DOHH2 (cell line): ENCODE measurements around the gene TTC33.

Source experiments
- H3F3A ChIP-seq: fragments of 200-600 bp; sonication (generic), shearing (Covaris generic); 2 replicates; pipeline ENCODE4 v1.6.0; 2016; ENCODE audit warnings: antibody characterized with exemption, mild to moderate bottlenecking; ENCODE audit not compliant: control insufficient read depth, insufficient read depth
- H3K27ac ChIP-seq: fragments of 200-600 bp; sonication (generic); 2 replicates; pipeline ENCODE4 v1.5.1; 2014; ENCODE audit warnings: low read depth, mild to moderate bottlenecking, low read length, moderate library complexity
- H3K27me3 ChIP-seq: fragments of 200-600 bp; sonication (generic); 2 replicates; pipeline ENCODE4 v1.6.1; 2014; ENCODE audit warnings: mild to moderate bottlenecking, low read length, mixed read lengths; ENCODE audit not compliant: control insufficient read depth
- H3K36me3 ChIP-seq: fragments of 200-600 bp; sonication (generic); 2 replicates; pipeline ENCODE4 v1.6.1; 2014; ENCODE audit warnings: mild to moderate bottlenecking, low read length, moderate library complexity, mixed read lengths; ENCODE audit not compliant: control insufficient read depth
- H3K4me1 ChIP-seq: fragments of 200-600 bp; sonication (generic); 2 replicates; pipeline ENCODE4 v1.6.1; 2014; ENCODE audit warnings: mild to moderate bottlenecking, low read length, mixed read lengths; ENCODE audit not compliant: control insufficient read depth
- H3K4me2 ChIP-seq: fragments of 200-600 bp; sonication (generic); 2 replicates; pipeline ENCODE4 v1.6.0; 2014; ENCODE audit warnings: mild to moderate bottlenecking, low read length, moderate library complexity
- H3K4me3 ChIP-seq: fragments of 200-600 bp; sonication (generic); 2 replicates; pipeline ENCODE4 v1.5.1; 2014; ENCODE audit warnings: mild to moderate bottlenecking, low read length, mixed read lengths
- H3K79me2 ChIP-seq: fragments of 200-600 bp; sonication (generic); 2 replicates; pipeline ENCODE4 v1.6.1; 2014; ENCODE audit warnings: mild to moderate bottlenecking, low read length, mixed read lengths; ENCODE audit not compliant: control insufficient read depth
- H3K9me2 ChIP-seq: fragments of 200-600 bp; sonication (generic); replicated peaks from 2 replicates; pipeline ENCODE4 v1.6.1; 2014; ENCODE audit warnings: mild to moderate bottlenecking, low read length, mixed read lengths; ENCODE audit not compliant: control insufficient read depth
- H3K9me3 ChIP-seq: fragments of 200-600 bp; sonication (generic); 2 replicates; pipeline ENCODE4 v1.6.1; 2014; ENCODE audit warnings: antibody characterized with exemption, low read length, mixed read lengths; ENCODE audit not compliant: control insufficient read depth, insufficient read depth
- H4K20me1 ChIP-seq: fragments of 200-600 bp; sonication (generic); 2 replicates; pipeline ENCODE4 v1.6.0; 2014; ENCODE audit warnings: low read depth, mild to moderate bottlenecking, antibody characterized with exemption, low read length, moderate library complexity; ENCODE audit not compliant: control insufficient read depth, insufficient read depth
- EZH2phosphoT487 ChIP-seq: fragments of 200-600 bp; sonication (generic); IDR thresholded peaks from 2 replicates; pipeline ENCODE4 v1.6.1; 2017; ENCODE audit warnings: borderline replicate concordance, mild to moderate bottlenecking, antibody characterized with exemption, low read length, moderate library complexity, mixed read lengths
- TF ChIP-seq, protein P1 (sequence below): fragments of 200-600 bp; sonication (generic); IDR thresholded peaks from one replicate; pipeline ENCODE4 v1.5.1; 2014; ENCODE audit warnings: antibody characterized with exemption, mild to moderate bottlenecking, low read depth, low read length; ENCODE audit not compliant: poor library complexity, severe bottlenecking

Gene TTC33

DNA sequence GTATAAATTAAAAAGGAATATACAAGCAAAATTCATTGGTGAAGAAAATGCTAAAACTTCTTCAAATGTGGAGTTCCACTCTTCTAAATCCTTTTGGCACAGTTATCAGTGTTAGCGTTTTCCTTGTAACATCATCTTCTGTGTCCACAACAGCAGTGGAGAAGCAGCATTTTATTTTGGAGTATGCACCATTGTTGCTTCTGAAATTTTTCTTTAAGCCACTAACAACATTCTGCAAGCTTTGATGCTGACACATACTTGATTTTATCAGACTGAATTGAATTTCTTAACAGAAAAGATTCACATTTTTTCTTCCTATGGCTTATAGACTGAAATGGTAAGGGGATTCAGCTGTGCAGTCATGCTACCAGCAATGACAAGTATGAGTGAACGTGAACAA is 136.8 kb downstream of the TTC33 start:
- H3K27ac ChIP-seq: no peak overlapping the region

DNA sequence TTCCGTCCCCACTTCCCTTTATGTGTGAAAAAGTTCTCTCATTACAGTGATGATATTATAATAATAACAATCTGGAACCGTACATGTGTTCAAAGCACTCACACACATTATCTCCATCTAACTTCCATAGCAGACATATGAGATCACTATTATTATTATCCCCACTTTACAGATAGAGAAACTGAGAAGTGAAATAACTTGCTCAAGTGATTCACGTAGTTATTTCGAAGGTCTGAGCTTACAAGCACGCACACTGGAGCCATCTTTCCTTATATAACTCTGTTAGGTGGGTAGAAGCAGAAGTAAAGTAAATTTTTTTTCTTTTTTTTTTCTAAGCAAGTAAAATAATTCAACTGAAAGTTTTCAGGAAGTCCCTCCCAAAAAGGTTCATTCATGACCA is 139.0 kb downstream of the TTC33 start:
- Histone ChIP-seq H3K4me3 (no peak overlapping the region), H3K4me1 (peaks cover 38% of the 10 kb centered on the region), H3K36me3 (no peaks in the 10 kb centered on the region), H3F3A (no peaks in the 10 kb centered on the region), H3K27ac (no peak overlapping the region), H3K79me2 (no peaks in the 10 kb centered on the region), H3K4me2 (peak overlapping the region; percentile 12), H3K9me3 (no peaks in the 10 kb centered on the region), H3K27me3 (no peaks in the 10 kb centered on the region), H3K9me2 (no peaks in the 10 kb centered on the region), H4K20me1 (no peaks in the 10 kb centered on the region)
- TF ChIP-seq EZH2phosphoT487: no peak
- TF ChIP-seq, protein P1, sequence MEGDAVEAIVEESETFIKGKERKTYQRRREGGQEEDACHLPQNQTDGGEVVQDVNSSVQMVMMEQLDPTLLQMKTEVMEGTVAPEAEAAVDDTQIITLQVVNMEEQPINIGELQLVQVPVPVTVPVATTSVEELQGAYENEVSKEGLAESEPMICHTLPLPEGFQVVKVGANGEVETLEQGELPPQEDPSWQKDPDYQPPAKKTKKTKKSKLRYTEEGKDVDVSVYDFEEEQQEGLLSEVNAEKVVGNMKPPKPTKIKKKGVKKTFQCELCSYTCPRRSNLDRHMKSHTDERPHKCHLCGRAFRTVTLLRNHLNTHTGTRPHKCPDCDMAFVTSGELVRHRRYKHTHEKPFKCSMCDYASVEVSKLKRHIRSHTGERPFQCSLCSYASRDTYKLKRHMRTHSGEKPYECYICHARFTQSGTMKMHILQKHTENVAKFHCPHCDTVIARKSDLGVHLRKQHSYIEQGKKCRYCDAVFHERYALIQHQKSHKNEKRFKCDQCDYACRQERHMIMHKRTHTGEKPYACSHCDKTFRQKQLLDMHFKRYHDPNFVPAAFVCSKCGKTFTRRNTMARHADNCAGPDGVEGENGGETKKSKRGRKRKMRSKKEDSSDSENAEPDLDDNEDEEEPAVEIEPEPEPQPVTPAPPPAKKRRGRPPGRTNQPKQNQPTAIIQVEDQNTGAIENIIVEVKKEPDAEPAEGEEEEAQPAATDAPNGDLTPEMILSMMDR: no peak

More for the DNA sequence above, 136.8 kb downstream of the TTC33 start:
- Histone ChIP-seq H3K4me2 (no peak overlapping the region), H4K20me1 (no peaks in the 10 kb centered on the region), H3K27me3 (no peaks in the 10 kb centered on the region), H3K36me3 (no peaks in the 10 kb centered on the region), H3K9me2 (no peaks in the 10 kb centered on the region), H3K4me1 (peaks cover 44% of the 10 kb centered on the region), H3F3A (no peaks in the 10 kb centered on the region), H3K4me3 (no peak overlapping the region), H3K79me2 (no peaks in the 10 kb centered on the region), H3K9me3 (no peaks in the 10 kb centered on the region)
- no peak for TF ChIP-seq EZH2phosphoT487
- TF ChIP-seq, protein P1: no peak

DNA sequence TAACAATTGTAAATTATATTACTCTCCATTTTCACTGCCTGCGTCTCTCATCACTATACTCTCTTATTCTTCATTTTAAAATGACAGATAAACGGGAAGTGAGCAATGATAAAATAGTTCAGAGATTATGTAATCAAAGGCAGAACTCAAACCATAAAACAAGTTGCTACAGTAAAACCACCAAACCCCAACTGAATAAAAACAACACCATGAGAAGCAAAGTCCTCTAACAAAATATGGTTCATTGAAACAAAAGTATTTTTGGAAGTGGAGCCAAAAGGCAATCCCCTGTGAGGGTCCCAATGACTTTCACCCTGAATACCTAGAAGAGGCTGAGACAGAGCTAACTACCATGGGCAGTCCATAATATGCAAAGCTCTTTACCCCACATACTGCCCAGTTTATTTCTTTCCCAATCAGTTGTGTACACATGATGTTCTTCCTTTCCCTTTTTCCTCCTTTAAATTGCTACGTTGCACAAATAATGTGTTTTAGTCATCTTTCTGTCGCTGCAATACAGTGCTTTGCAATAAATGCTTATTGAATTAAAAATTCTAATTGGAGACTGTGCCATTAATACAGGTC is 140.1 kb downstream of the TTC33 start:
- Histone ChIP-seq H3K9me3 (no peaks in the 10 kb centered on the region), H3F3A (no peaks in the 10 kb centered on the region), H3K4me3 (peak overlapping the region; percentile 27), H3K27ac (no peak overlapping the region), H4K20me1 (no peaks in the 10 kb centered on the region), H3K27me3 (no peaks in the 10 kb centered on the region), H3K4me1 (peaks cover 36% of the 10 kb centered on the region), H3K36me3 (no peaks in the 10 kb centered on the region), H3K79me2 (no peaks in the 10 kb centered on the region), H3K4me2 (peak overlapping the region; percentile 39), H3K9me2 (no peaks in the 10 kb centered on the region)
- no peak for TF ChIP-seq EZH2phosphoT487
- TF ChIP-seq, protein P1: no peak
